IPS-18c (cell line): ENCODE measurements around the gene EHF.
"Not testable (repeated sequence)": the region's sequence is repeated elsewhere in the genome, so short reads cannot be mapped to it uniquely, and the experiment has no call there.

Source experiments
- H3K4me3 ChIP-seq: 2 replicates; pipeline ENCODE4 v1.7.0; 2013; ENCODE audit warnings: low read depth, mild to moderate bottlenecking, low read length, moderate library complexity; ENCODE audit not compliant: insufficient read depth
- H3K9me3 ChIP-seq: one replicate; pipeline ENCODE4 v1.6.1; 2013; ENCODE audit warnings: mild to moderate bottlenecking, low read length, moderate library complexity; ENCODE audit not compliant: control insufficient read depth, insufficient read depth

Gene EHF

GRCh38 chr11:34620820-34621792 lies at the start of gene EHF:
TSS of gene EHF (plus strand) at chr11:34621093. CDS start at chr11:34642631, 21,538 bp downstream.
- Histone ChIP-seq H3K4me3 (no peak within 1 kb of the TSS), H3K9me3 (no peaks in the 10 kb centered on the region)

- no peak overlapping the region for H3K4me3 ChIP-seq
- no peaks in the 10 kb centered on the region for H3K9me3 ChIP-seq
These were observed 47.4 kb upstream of the EHF start for GRCh38 chr11:34573537-34573936.

- no peak overlapping the region for H3K4me3 ChIP-seq
- H3K9me3 ChIP-seq, result no peaks in the 10 kb centered on the region
These were observed 45.6 kb upstream of the EHF start for GRCh38 chr11:34575261-34575660.

GRCh38 chr11:34575671-34576070 lies 45.2 kb upstream of the EHF start:
- no peak overlapping the region for H3K4me3 ChIP-seq
- no peaks in the 10 kb centered on the region for H3K9me3 ChIP-seq

- Histone ChIP-seq H3K4me3 (no peak overlapping the region), H3K9me3 (no peaks in the 10 kb centered on the region)
These were observed 44.6 kb upstream of the EHF start for GRCh38 chr11:34576331-34576730.

- no peaks in the 10 kb centered on the region for H3K9me3 ChIP-seq
- no peak overlapping the region for H3K4me3 ChIP-seq
These were observed 37.1 kb upstream of the EHF start for GRCh38 chr11:34583818-34584217.

- Histone ChIP-seq H3K9me3 (no peaks in the 10 kb centered on the region), H3K4me3 (no peak overlapping the region)
These were observed 35.6 kb upstream of the EHF start for GRCh38 chr11:34585304-34585734.

GRCh38 chr11:34585735-34586487 lies 35.0 kb upstream of the EHF start:
- H3K9me3 ChIP-seq, result no peaks in the 10 kb centered on the region
- H3K4me3 ChIP-seq, result no peak overlapping the region

- Histone ChIP-seq H3K9me3 (no peaks in the 10 kb centered on the region), H3K4me3 (no peak overlapping the region)
These were observed 34.2 kb upstream of the EHF start for GRCh38 chr11:34586488-34587281.

- Histone ChIP-seq H3K9me3 (no peaks in the 10 kb centered on the region), H3K4me3 (no peak overlapping the region)
These were observed 33.6 kb upstream of the EHF start for GRCh38 chr11:34587282-34587677.

- Histone ChIP-seq H3K9me3 (no peaks in the 10 kb centered on the region), H3K4me3 (no peak overlapping the region)
These were observed 32.9 kb upstream of the EHF start for GRCh38 chr11:34588023-34588422.

GRCh38 chr11:34588701-34589100 lies 32.2 kb upstream of the EHF start:
- H3K9me3 ChIP-seq, result no peaks in the 10 kb centered on the region
- H3K4me3 ChIP-seq, result no peak overlapping the region

- not testable (repeated sequence) for H3K9me3 ChIP-seq, H3K4me3 ChIP-seq
These were observed 31.7 kb upstream of the EHF start for GRCh38 chr11:34589177-34589576.

- Histone ChIP-seq H3K4me3 (no peak overlapping the region), H3K9me3 (peaks cover 3% of the 10 kb centered on the region)
These were observed 27.8 kb upstream of the EHF start for GRCh38 chr11:34593085-34593484.

GRCh38 chr11:34594603-34595002 lies 26.3 kb upstream of the EHF start:
- Histone ChIP-seq H3K4me3 (no peak overlapping the region), H3K9me3 (peaks cover 3% of the 10 kb centered on the region)

- H3K9me3 ChIP-seq, result peaks cover 3% of the 10 kb centered on the region
- no peak overlapping the region for H3K4me3 ChIP-seq
These were observed 25.5 kb upstream of the EHF start for GRCh38 chr11:34595391-34595790.

- H3K9me3 ChIP-seq, result peaks cover 3% of the 10 kb centered on the region
- H3K4me3 ChIP-seq, result no peak overlapping the region
These were observed 24.8 kb upstream of the EHF start for GRCh38 chr11:34595960-34596644.
